ENCODE data around the gene CNTNAP2. TPM values are rescaled to one million over a fixed set of nuclear protein-coding genes. Genes with fewer than 3 reads are reported as not detected.
"Not testable (repeated sequence)": the region's sequence is repeated elsewhere in the genome, so short reads cannot be mapped to it uniquely, and the experiment has no call there.

The CNTNAP2 gene
- total RNA-seq, 1 donor from 2014 or later = 4.2 TPM

DNA sequence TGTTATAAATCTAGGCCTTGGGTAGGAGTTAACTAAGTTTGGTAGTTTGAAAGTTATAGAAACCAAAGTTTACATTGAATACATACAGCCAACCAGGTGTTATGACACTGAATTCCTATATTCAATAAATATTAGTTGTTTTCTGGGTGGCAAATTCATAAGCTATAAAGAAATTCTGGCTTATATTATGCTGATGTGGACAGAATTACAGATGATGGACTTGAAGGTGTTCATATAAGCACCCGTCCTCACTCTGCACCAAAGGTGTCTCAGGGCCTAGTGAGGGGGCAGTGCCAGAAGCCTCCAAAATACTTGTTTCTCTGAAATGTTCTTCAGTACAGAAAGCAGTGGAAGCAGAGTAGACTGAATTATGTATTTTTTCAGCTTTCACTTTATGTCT, 973.0 kb downstream of the CNTNAP2 start:
- Mint-ChIP-seq H3K27ac (no peak overlapping the region), H3K9me3 (peaks cover 7% of the 10 kb centered on the region), H3K4me3 (no peak overlapping the region), H3K27me3 (ENCODE audit: low read depth) (no peaks in the 10 kb centered on the region), H3K36me3 (no peaks in the 10 kb centered on the region), H3K4me1 (no peaks in the 10 kb centered on the region)
- TF ChIP-seq, protein P1, sequence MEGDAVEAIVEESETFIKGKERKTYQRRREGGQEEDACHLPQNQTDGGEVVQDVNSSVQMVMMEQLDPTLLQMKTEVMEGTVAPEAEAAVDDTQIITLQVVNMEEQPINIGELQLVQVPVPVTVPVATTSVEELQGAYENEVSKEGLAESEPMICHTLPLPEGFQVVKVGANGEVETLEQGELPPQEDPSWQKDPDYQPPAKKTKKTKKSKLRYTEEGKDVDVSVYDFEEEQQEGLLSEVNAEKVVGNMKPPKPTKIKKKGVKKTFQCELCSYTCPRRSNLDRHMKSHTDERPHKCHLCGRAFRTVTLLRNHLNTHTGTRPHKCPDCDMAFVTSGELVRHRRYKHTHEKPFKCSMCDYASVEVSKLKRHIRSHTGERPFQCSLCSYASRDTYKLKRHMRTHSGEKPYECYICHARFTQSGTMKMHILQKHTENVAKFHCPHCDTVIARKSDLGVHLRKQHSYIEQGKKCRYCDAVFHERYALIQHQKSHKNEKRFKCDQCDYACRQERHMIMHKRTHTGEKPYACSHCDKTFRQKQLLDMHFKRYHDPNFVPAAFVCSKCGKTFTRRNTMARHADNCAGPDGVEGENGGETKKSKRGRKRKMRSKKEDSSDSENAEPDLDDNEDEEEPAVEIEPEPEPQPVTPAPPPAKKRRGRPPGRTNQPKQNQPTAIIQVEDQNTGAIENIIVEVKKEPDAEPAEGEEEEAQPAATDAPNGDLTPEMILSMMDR (IDR thresholded peaks at IDR 0.05; ENCODE audit: unreplicated experiment) = no peak
- no peak for DNase-seq (ENCODE audit: low spot score in 2 of 2, unreplicated experiment in 2 of 2)

GRCh38 chr7:147096629-147097028, 980.0 kb downstream of the CNTNAP2 start:
- H3K36me3 Mint-ChIP-seq = no peaks in the 10 kb centered on the region
- no peak for DNase-seq (ENCODE audit: low spot score in 2 of 2, unreplicated experiment in 2 of 2)
- TF ChIP-seq, protein P1 (IDR thresholded peaks at IDR 0.05; ENCODE audit: unreplicated experiment) = no peak
- H3K4me3 Mint-ChIP-seq = no peak overlapping the region
- H3K27ac Mint-ChIP-seq = no peak overlapping the region
- H3K27me3 Mint-ChIP-seq (ENCODE audit: low read depth) = no peaks in the 10 kb centered on the region
- peaks cover 9% of the 10 kb centered on the region for H3K9me3 Mint-ChIP-seq
- H3K4me1 Mint-ChIP-seq = no peaks in the 10 kb centered on the region

- Mint-ChIP-seq H3K27ac (no peak overlapping the region), H3K4me1 (no peaks in the 10 kb centered on the region), H3K4me3 (no peak overlapping the region), H3K27me3 (ENCODE audit: low read depth) (no peaks in the 10 kb centered on the region), H3K36me3 (no peaks in the 10 kb centered on the region), H3K9me3 (peaks cover 4% of the 10 kb centered on the region)
- no peak for DNase-seq (ENCODE audit: low spot score in 2 of 2, unreplicated experiment in 2 of 2)
- TF ChIP-seq, protein P1 (IDR thresholded peaks at IDR 0.05; ENCODE audit: unreplicated experiment) = no peak
Measured at GRCh38 chr7:147103224-147103623, 986.6 kb downstream of the CNTNAP2 start.

GRCh38 chr7:147106746-147107145, 990.1 kb downstream of the CNTNAP2 start:
- Mint-ChIP-seq H3K27ac (no peak overlapping the region), H3K27me3 (ENCODE audit: low read depth) (no peaks in the 10 kb centered on the region), H3K9me3 (peaks cover 19% of the 10 kb centered on the region), H3K36me3 (no peaks in the 10 kb centered on the region), H3K4me1 (no peaks in the 10 kb centered on the region), H3K4me3 (no peak overlapping the region)
- TF ChIP-seq, protein P1 (IDR thresholded peaks at IDR 0.05; ENCODE audit: unreplicated experiment) = no peak
- no peak for DNase-seq (ENCODE audit: low spot score in 2 of 2, unreplicated experiment in 2 of 2)

- DNase-seq (ENCODE audit: low spot score in 2 of 2, unreplicated experiment in 2 of 2); H3K4me3 Mint-ChIP-seq; H3K27me3 Mint-ChIP-seq (ENCODE audit: low read depth); H3K27ac Mint-ChIP-seq; H3K4me1 Mint-ChIP-seq; H3K36me3 Mint-ChIP-seq: not testable (repeated sequence)
- H3K9me3 Mint-ChIP-seq = peaks cover 56% of the 10 kb centered on the region
Measured at GRCh38 chr7:147114525-147114924, 997.9 kb downstream of the CNTNAP2 start.

GRCh38 chr7:147136352-147136751, 1019.8 kb downstream of the CNTNAP2 start:
- H3K4me1 Mint-ChIP-seq = no peaks in the 10 kb centered on the region
- no peaks in the 10 kb centered on the region for H3K9me3 Mint-ChIP-seq
- H3K27ac Mint-ChIP-seq = no peak overlapping the region
- TF ChIP-seq, protein P1 (IDR thresholded peaks at IDR 0.05; ENCODE audit: unreplicated experiment) = no peak
- H3K36me3 Mint-ChIP-seq = no peaks in the 10 kb centered on the region
- no peak for DNase-seq (ENCODE audit: low spot score in 2 of 2, unreplicated experiment in 2 of 2)
- H3K27me3 Mint-ChIP-seq (ENCODE audit: low read depth) = peaks cover 4% of the 10 kb centered on the region
- no peak overlapping the region for H3K4me3 Mint-ChIP-seq
